Duodenal mucosa (tissue), 2 donors: ENCODE data around the gene SIRT2.

ENCODE experiments used
- H3K27ac ChIP-seq: one replicate; pipeline ENCODE4 v1.7.0; 2013; ENCODE audit warnings: low read depth, low read length
- H3K27me3 ChIP-seq, 2 donors: one replicate each; pipeline ENCODE4 v1.7.0; 2013; ENCODE audit warnings: low read length in 2 of 2, control low read depth in 1 of 2; ENCODE audit not compliant: insufficient read depth in 2 of 2, control insufficient read depth in 1 of 2
- H3K36me3 ChIP-seq, 2 donors: one replicate each; pipeline ENCODE4 v1.7.0; 2013; ENCODE audit warnings: low read length in 2 of 2, control low read depth in 1 of 2; ENCODE audit not compliant: insufficient read depth in 2 of 2, control insufficient read depth in 1 of 2
- H3K4me1 ChIP-seq, 2 donors: one replicate each; pipeline ENCODE4 v1.7.0; 2013; ENCODE audit warnings: low read length in 2 of 2, control low read depth in 1 of 2; ENCODE audit not compliant: insufficient read depth in 2 of 2, control insufficient read depth in 1 of 2
- H3K4me3 ChIP-seq, 2 donors: one replicate each; pipeline ENCODE4 v1.7.0; 2013; ENCODE audit warnings: low read length in 2 of 2, low read depth in 1 of 2
- H3K9ac ChIP-seq, 2 donors: one replicate each; pipeline ENCODE4 v1.7.0; 2013; ENCODE audit warnings: low read length in 2 of 2, low read depth in 1 of 2
- H3K9me3 ChIP-seq, 2 donors: one replicate each; pipeline ENCODE4 v1.7.0; 2013; ENCODE audit warnings: low read length in 2 of 2, control low read depth in 1 of 2; ENCODE audit not compliant: control insufficient read depth in 1 of 2

Gene SIRT2

GRCh38 chr19:38932425-38933179 is 33.2 kb upstream of the SIRT2 start:
- Histone ChIP-seq H3K27ac (no peak overlapping the region), H3K36me3 (peaks cover 6 to 15% of the 10 kb centered on the region in 2 donors), H3K4me1 (peaks cover 11 to 17% of the 10 kb centered on the region in 2 donors), H3K27me3 (no peaks in the 10 kb centered on the region), H3K9ac (no peak overlapping the region), H3K4me3 (no peak overlapping the region), H3K9me3 (peaks cover 0 to 4% of the 10 kb centered on the region in 2 donors)

GRCh38 chr19:38931521-38931793 is 32.0 kb upstream of the SIRT2 start:
- peaks cover 6 to 15% of the 10 kb centered on the region in 2 donors for H3K36me3 ChIP-seq
- H3K9ac ChIP-seq: peak overlapping the region; percentile 94
- no peak overlapping the region for H3K27ac ChIP-seq
- H3K4me3 ChIP-seq: peak overlapping the region; percentile 95 to 99
- no peaks in the 10 kb centered on the region for H3K27me3 ChIP-seq
- peaks cover 0 to 4% of the 10 kb centered on the region in 2 donors for H3K9me3 ChIP-seq
- peaks cover 11 to 17% of the 10 kb centered on the region in 2 donors for H3K4me1 ChIP-seq

- peak within 1 kb of the TSS; percentile 94 for H3K9ac ChIP-seq
- peak within 1 kb of the TSS; percentile 92 for H3K27ac ChIP-seq
- peak within 1 kb of the TSS; percentile 95 to 99 for H3K4me3 ChIP-seq
- peaks cover 0 to 4% of the 10 kb centered on the region in 2 donors for H3K9me3 ChIP-seq
- no peaks in the 10 kb centered on the region for H3K27me3 ChIP-seq
- H3K36me3 ChIP-seq: peaks cover 6 to 19% of the 10 kb centered on the region in 2 donors
- peaks cover 11 to 17% of the 10 kb centered on the region in 2 donors for H3K4me1 ChIP-seq
Measured at GRCh38 chr19:38930776-38931520, 31.5 kb upstream of the SIRT2 start, which contains the start of gene MRPS12. TSS of gene MRPS12 (plus strand) at chr19:38930944. CDS start at chr19:38931295, 351 bp downstream.

GRCh38 chr19:38929929-38930775 is 30.7 kb upstream of the SIRT2 start, which contains the start of gene SARS2:
TSS of gene SARS2 (minus strand) at chr19:38930763. CDS start at chr19:38930736, 27 bp downstream.
- H3K9me3 ChIP-seq: peaks cover 0 to 4% of the 10 kb centered on the region in 2 donors
- peaks cover 11 to 17% of the 10 kb centered on the region in 2 donors for H3K4me1 ChIP-seq
- peak within 1 kb of the TSS; percentile 94 for H3K9ac ChIP-seq
- peaks cover 6 to 24% of the 10 kb centered on the region in 2 donors for H3K36me3 ChIP-seq
- H3K27me3 ChIP-seq: no peaks in the 10 kb centered on the region
- H3K27ac ChIP-seq: peak within 1 kb of the TSS; percentile 92
- H3K4me3 ChIP-seq: peak within 1 kb of the TSS; percentile 95 to 99

GRCh38 chr19:38928391-38929001 is 29.1 kb upstream of the SIRT2 start:
- H3K4me1 ChIP-seq: peaks cover 11 to 17% of the 10 kb centered on the region in 2 donors
- H3K27ac ChIP-seq: no peak overlapping the region
- no peak overlapping the region for H3K4me3 ChIP-seq
- no peak overlapping the region for H3K9ac ChIP-seq
- H3K9me3 ChIP-seq: no peaks in the 10 kb centered on the region
- H3K27me3 ChIP-seq: no peaks in the 10 kb centered on the region
- peaks cover 3 to 30% of the 10 kb centered on the region in 2 donors for H3K36me3 ChIP-seq

- peaks cover 0 to 35% of the 10 kb centered on the region in 2 donors for H3K36me3 ChIP-seq
- no peak overlapping the region for H3K27ac ChIP-seq
- no peak overlapping the region for H3K9ac ChIP-seq
- H3K4me1 ChIP-seq: peaks cover 0 to under 1% of the 10 kb centered on the region in 2 donors
- H3K9me3 ChIP-seq: no peaks in the 10 kb centered on the region
- no peaks in the 10 kb centered on the region for H3K27me3 ChIP-seq
- no peak overlapping the region for H3K4me3 ChIP-seq
Measured at GRCh38 chr19:38924388-38924787, 25.0 kb upstream of the SIRT2 start.

- Histone ChIP-seq H3K4me3 (no peak overlapping the region), H3K9ac (no peak overlapping the region), H3K4me1 (peaks cover 7% of the 10 kb centered on the region in 2 donors), H3K9me3 (no peaks in the 10 kb centered on the region), H3K36me3 (peaks cover 0 to 38% of the 10 kb centered on the region in 2 donors), H3K27ac (no peak overlapping the region), H3K27me3 (no peaks in the 10 kb centered on the region)
Measured at GRCh38 chr19:38922482-38922881, 23.1 kb upstream of the SIRT2 start.

GRCh38 chr19:38921420-38922274 is 22.2 kb upstream of the SIRT2 start:
- no peak overlapping the region for H3K4me3 ChIP-seq
- peaks cover 7% of the 10 kb centered on the region in 2 donors for H3K4me1 ChIP-seq
- no peaks in the 10 kb centered on the region for H3K9me3 ChIP-seq
- no peaks in the 10 kb centered on the region for H3K27me3 ChIP-seq
- no peak overlapping the region for H3K9ac ChIP-seq
- no peak overlapping the region for H3K27ac ChIP-seq
- H3K36me3 ChIP-seq: peaks cover 0 to 38% of the 10 kb centered on the region in 2 donors
